Prostate gland (tissue), 2 donors: ENCODE data around the gene SNURF.

ENCODE experiments used
- POLR2AphosphoS5 ChIP-seq: sonication (generic); formaldehyde crosslinking; IDR thresholded peaks from one replicate; pipeline ENCODE4 v1.6.1; 2017; ENCODE audit warnings: antibody characterized with exemption
- TF ChIP-seq, protein P1 (sequence below), 4 experiments: fragments of 200-600 bp in 2 of 4; fragments of 450-650 bp in 2 of 4; sonication (generic) in 2 of 4; IDR thresholded peaks; 1 replicate in 3 of 4; 2 replicates in 1 of 4; pipeline ENCODE4 v1.5.1; 2016 to 2019; ENCODE audit warnings: antibody characterized with exemption in 4 of 4, mild to moderate bottlenecking in 2 of 4, moderate library complexity in 2 of 4

DNA sequence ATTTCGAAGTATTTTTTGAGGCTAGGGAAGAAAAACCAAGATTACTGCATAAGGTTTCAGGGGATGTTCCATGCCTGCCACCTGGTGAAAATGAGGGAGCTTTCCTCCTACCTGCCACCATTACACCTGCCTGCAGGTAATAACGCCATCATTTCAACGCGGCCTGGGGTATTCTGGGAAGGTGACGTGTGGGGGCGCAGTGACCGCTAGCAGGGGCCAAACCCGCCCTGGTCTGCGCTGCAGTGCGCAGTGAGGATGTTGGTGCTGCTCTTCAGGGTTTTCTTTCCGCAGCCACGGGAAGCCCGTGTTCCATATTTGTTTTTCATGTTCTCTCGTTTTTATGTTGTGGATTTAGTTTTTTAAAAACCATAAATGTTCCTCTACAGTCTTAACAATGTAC lies 37.4 kb upstream of the SNURF start:
- TF ChIP-seq, protein P1, sequence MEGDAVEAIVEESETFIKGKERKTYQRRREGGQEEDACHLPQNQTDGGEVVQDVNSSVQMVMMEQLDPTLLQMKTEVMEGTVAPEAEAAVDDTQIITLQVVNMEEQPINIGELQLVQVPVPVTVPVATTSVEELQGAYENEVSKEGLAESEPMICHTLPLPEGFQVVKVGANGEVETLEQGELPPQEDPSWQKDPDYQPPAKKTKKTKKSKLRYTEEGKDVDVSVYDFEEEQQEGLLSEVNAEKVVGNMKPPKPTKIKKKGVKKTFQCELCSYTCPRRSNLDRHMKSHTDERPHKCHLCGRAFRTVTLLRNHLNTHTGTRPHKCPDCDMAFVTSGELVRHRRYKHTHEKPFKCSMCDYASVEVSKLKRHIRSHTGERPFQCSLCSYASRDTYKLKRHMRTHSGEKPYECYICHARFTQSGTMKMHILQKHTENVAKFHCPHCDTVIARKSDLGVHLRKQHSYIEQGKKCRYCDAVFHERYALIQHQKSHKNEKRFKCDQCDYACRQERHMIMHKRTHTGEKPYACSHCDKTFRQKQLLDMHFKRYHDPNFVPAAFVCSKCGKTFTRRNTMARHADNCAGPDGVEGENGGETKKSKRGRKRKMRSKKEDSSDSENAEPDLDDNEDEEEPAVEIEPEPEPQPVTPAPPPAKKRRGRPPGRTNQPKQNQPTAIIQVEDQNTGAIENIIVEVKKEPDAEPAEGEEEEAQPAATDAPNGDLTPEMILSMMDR (IDR thresholded peaks at IDR 0.05): no peak
- peak; percentile 28 for TF ChIP-seq POLR2AphosphoS5
